HG03342 (cell line): ENCODE results near the gene NEGR1.
A peak's percentile ranks its signal among the peaks of the same experiment; 100 is the strongest.

Source experiments
- ATAC-seq: cut with Tn5 transposase; IDR thresholded peaks from one replicate; pipeline ENCODE4 v1.9.1; 2021; ENCODE audit warnings: mild to moderate bottlenecking, moderate library complexity; ENCODE audit not compliant: unreplicated experiment

Gene NEGR1

GRCh38 chr1:72282271-72283021 is at the start of gene NEGR1:
Gene NEGR1 (minus strand): TSS chr1:72282539.
- ATAC-seq = peak; percentile 73

GRCh38 chr1:72326494-72326893 is 44.2 kb upstream of the NEGR1 start:
- ATAC-seq = no peak

- ATAC-seq = no peak
Measured at GRCh38 chr1:72324451-72324850, 42.1 kb upstream of the NEGR1 start.

- peak; percentile 61 for ATAC-seq
Measured at GRCh38 chr1:72322910-72323309, 40.6 kb upstream of the NEGR1 start.

- ATAC-seq = no peak
Measured at GRCh38 chr1:72296501-72296900, 14.2 kb upstream of the NEGR1 start.

- no peak for ATAC-seq
Measured at GRCh38 chr1:72288886-72289285, 6.5 kb upstream of the NEGR1 start.

GRCh38 chr1:72286401-72286800 is 4.1 kb upstream of the NEGR1 start:
- ATAC-seq = no peak

GRCh38 chr1:72285074-72285425 is 2.7 kb upstream of the NEGR1 start:
- no peak for ATAC-seq

GRCh38 chr1:72284348-72285073 is 2.2 kb upstream of the NEGR1 start:
- peak; percentile 55 for ATAC-seq

GRCh38 chr1:72284084-72284347 is 1.7 kb upstream of the NEGR1 start:
- no peak for ATAC-seq

GRCh38 chr1:72283307-72284083 is 1.2 kb upstream of the NEGR1 start:
- ATAC-seq = no peak

- no peak for ATAC-seq
Measured at GRCh38 chr1:72283022-72283306, 625 bp upstream of the NEGR1 start.

- no peak for ATAC-seq
Measured at GRCh38 chr1:72281637-72282270, 585 bp downstream of the NEGR1 start.

GRCh38 chr1:72281144-72281543 is 1.2 kb downstream of the NEGR1 start:
- ATAC-seq = no peak

GRCh38 chr1:72280711-72281110 is 1.6 kb downstream of the NEGR1 start:
- ATAC-seq = no peak

GRCh38 chr1:72280131-72280530 is 2.2 kb downstream of the NEGR1 start:
- ATAC-seq = no peak

GRCh38 chr1:72278461-72278860 is 3.9 kb downstream of the NEGR1 start:
- peak; percentile 47 for ATAC-seq

- ATAC-seq = no peak
Measured at GRCh38 chr1:72271555-72272085, 10.7 kb downstream of the NEGR1 start.

GRCh38 chr1:72262735-72263134 is 19.6 kb downstream of the NEGR1 start:
- ATAC-seq = no peak

- ATAC-seq = no peak
Measured at GRCh38 chr1:72253132-72253531, 29.2 kb downstream of the NEGR1 start.

- ATAC-seq = no peak
Measured at GRCh38 chr1:72241397-72241796, 40.9 kb downstream of the NEGR1 start.
